Endodermal cell (in vitro differentiated cells): ENCODE measurements around the gene LAMA2. TPM values are rescaled to one million over a fixed set of nuclear protein-coding genes. Genes with fewer than 3 reads are reported as not detected.

Experiments
- DNase-seq: peaks from one replicate; pipeline ENCODE4 v3.0.0-alpha.2; 2017
- H3K27ac ChIP-seq: 2 replicates; pipeline ENCODE4 v1.5.1; 2013; ENCODE audit warnings: mild to moderate bottlenecking, low read depth, low read length, moderate library complexity
- H3K27me3 ChIP-seq: 2 replicates; pipeline ENCODE4 v1.6.1; 2013; ENCODE audit warnings: mild to moderate bottlenecking, low read length, moderate library complexity; ENCODE audit not compliant: insufficient read depth, control insufficient read depth, poor library complexity, severe bottlenecking
- H3K36me3 ChIP-seq: 2 replicates; pipeline ENCODE4 v1.7.0; 2013; ENCODE audit warnings: mild to moderate bottlenecking, low read length, moderate library complexity; ENCODE audit not compliant: control insufficient read depth, insufficient read depth
- H3K4me1 ChIP-seq: one replicate; pipeline ENCODE4 v1.7.0; 2013; ENCODE audit warnings: low read length; ENCODE audit not compliant: control insufficient read depth, insufficient read depth
- H3K4me3 ChIP-seq: 2 replicates; pipeline ENCODE4 v1.5.1; 2013; ENCODE audit warnings: mild to moderate bottlenecking, low read length, moderate library complexity
- H3K9ac ChIP-seq: 2 replicates; pipeline ENCODE4 v1.6.1; 2013; ENCODE audit warnings: mild to moderate bottlenecking, low read length, moderate library complexity; ENCODE audit not compliant: poor library complexity, severe bottlenecking; ENCODE audit errors: extremely low read depth
- H3K9me3 ChIP-seq: 2 replicates; pipeline ENCODE4 v1.6.1; 2013; ENCODE audit warnings: mild to moderate bottlenecking, low read length, moderate library complexity; ENCODE audit not compliant: control insufficient read depth
- H3K27ac Mint-ChIP-seq: 2 replicates; pipeline ENCODE4 v1.8.0; 2020; ENCODE audit warnings: mixed read lengths
- H3K27me3 Mint-ChIP-seq: 2 replicates; pipeline ENCODE4 v1.8.0; 2021; ENCODE audit warnings: mild to moderate bottlenecking, mixed read lengths; ENCODE audit not compliant: insufficient read depth
- H3K36me3 Mint-ChIP-seq: 2 replicates; pipeline ENCODE4 v1.8.0; 2020; ENCODE audit warnings: low read depth, mixed read lengths
- H3K4me1 Mint-ChIP-seq: 2 replicates; pipeline ENCODE4 v1.8.0; 2020; ENCODE audit warnings: mixed read lengths
- H3K4me3 Mint-ChIP-seq: 2 replicates; pipeline ENCODE4 v1.8.0; 2020; ENCODE audit warnings: mild to moderate bottlenecking, moderate library complexity, mixed read lengths
- H3K9me3 Mint-ChIP-seq: 2 replicates; pipeline ENCODE4 v1.8.0; 2020; ENCODE audit warnings: mild to moderate bottlenecking, mixed read lengths
- CTCF ChIP-seq: fragments of 200-600 bp; sonication (generic); conservative IDR thresholded peaks from 2 replicates; pipeline ENCODE4 v1.5.0; 2021; ENCODE audit warnings: antibody characterized with exemption, mild to moderate bottlenecking
- WGBS, 2 experiments: methylation state at CpG; one replicate each; pipeline versions ENCODE4 v1.1.5 to v1.1.7; 2013; ENCODE audit warnings: missing lambda C conversion rate in 2 of 2, mixed read lengths in 1 of 2; ENCODE audit not compliant: insufficient coverage in 1 of 2, insufficient read length in 1 of 2; 5-methylcytosine and 5-hydroxymethylcytosine counted together
- total RNA-seq, 2 donors: library from RNA; stranded (reverse); fragmentation: NEBNext Ultra II Directional in 1 of 2; extraction: Animal tissue kit (Norgen Biotek cat#: 25700) in 1 of 2; gene quantifications; 2 replicates in 1 of 2; 3 replicates in 1 of 2; pipeline ENCODE4 v1.2.1, GENCODE V29; 2021

Gene LAMA2
- total RNA-seq, 2 donors from 2014 or later: 2.3 to 4.1 TPM

- H3K27me3 Mint-ChIP-seq: no peaks in the 10 kb centered on the region
Measured at GRCh38 chr6:128954308-128955043, 71.5 kb downstream of the LAMA2 start.

GRCh38 chr6:128963561-128963960 lies 80.6 kb downstream of the LAMA2 start:
- Histone ChIP-seq H3K27me3 (no peaks in the 10 kb centered on the region), H3K9me3 (no peaks in the 10 kb centered on the region), H3K27ac (no peak overlapping the region), H3K4me1 (no peaks in the 10 kb centered on the region), H3K36me3 (no peaks in the 10 kb centered on the region), H3K4me3 (no peak overlapping the region), H3K9ac (no peak overlapping the region)
- H3K36me3 Mint-ChIP-seq: no peaks in the 10 kb centered on the region
- WGBS, 2 experiments: 60 to 69% methylated on average over 2 of the region's 2 CpGs
- H3K4me3 Mint-ChIP-seq: no peak overlapping the region
- TF ChIP-seq CTCF: no peak
- no peaks in the 10 kb centered on the region for H3K9me3 Mint-ChIP-seq
- no peaks in the 10 kb centered on the region for H3K4me1 Mint-ChIP-seq
- no peak for DNase-seq
- no peak overlapping the region for H3K27ac Mint-ChIP-seq
- H3K27me3 Mint-ChIP-seq: no peaks in the 10 kb centered on the region

More at GRCh38 chr6:128954308-128955043, 71.5 kb downstream of the LAMA2 start:
- WGBS, 2 experiments: 92% methylated on average over 1 of the region's 1 CpG; no CpG with 5 or more reads in 1 of the 2 experiments
- Mint-ChIP-seq H3K9me3 (no peaks in the 10 kb centered on the region), H3K27ac (no peak overlapping the region), H3K36me3 (no peaks in the 10 kb centered on the region), H3K4me3 (no peak overlapping the region), H3K4me1 (peaks cover 10% of the 10 kb centered on the region)
- no peak for TF ChIP-seq CTCF
- DNase-seq: no peak
- H3K4me1 ChIP-seq: no peaks in the 10 kb centered on the region
- H3K4me3 ChIP-seq: no peak overlapping the region
- H3K9ac ChIP-seq: no peak overlapping the region
- H3K36me3 ChIP-seq: no peaks in the 10 kb centered on the region
- H3K9me3 ChIP-seq: no peaks in the 10 kb centered on the region
- no peaks in the 10 kb centered on the region for H3K27me3 ChIP-seq
- H3K27ac ChIP-seq: no peak overlapping the region

GRCh38 chr6:128964233-128964755 lies 81.4 kb downstream of the LAMA2 start:
- H3K9me3 Mint-ChIP-seq: no peaks in the 10 kb centered on the region
- no peak overlapping the region for H3K27ac ChIP-seq
- no peaks in the 10 kb centered on the region for H3K4me1 Mint-ChIP-seq
- no peaks in the 10 kb centered on the region for H3K4me1 ChIP-seq
- no peaks in the 10 kb centered on the region for H3K36me3 ChIP-seq
- H3K36me3 Mint-ChIP-seq: no peaks in the 10 kb centered on the region
- 85% methylated on average over 1 of the region's 1 CpG; no CpG with 5 or more reads in 1 of the 2 experiments for WGBS, 2 experiments
- no peaks in the 10 kb centered on the region for H3K27me3 Mint-ChIP-seq
- no peak overlapping the region for H3K4me3 ChIP-seq
- no peak overlapping the region for H3K4me3 Mint-ChIP-seq
- no peak overlapping the region for H3K9ac ChIP-seq
- H3K9me3 ChIP-seq: no peaks in the 10 kb centered on the region
- DNase-seq: no peak
- no peak for TF ChIP-seq CTCF
- H3K27me3 ChIP-seq: no peaks in the 10 kb centered on the region
- H3K27ac Mint-ChIP-seq: no peak overlapping the region
